ENCODE data around the gene SLC2A1.

SLC2A1 gene

GRCh38 chr1:42965378-42965777, 6.7 kb upstream of the SLC2A1 start:
- no peak for DNase-seq (ENCODE audit: low read depth)
- TF ChIP-seq, protein P1, sequence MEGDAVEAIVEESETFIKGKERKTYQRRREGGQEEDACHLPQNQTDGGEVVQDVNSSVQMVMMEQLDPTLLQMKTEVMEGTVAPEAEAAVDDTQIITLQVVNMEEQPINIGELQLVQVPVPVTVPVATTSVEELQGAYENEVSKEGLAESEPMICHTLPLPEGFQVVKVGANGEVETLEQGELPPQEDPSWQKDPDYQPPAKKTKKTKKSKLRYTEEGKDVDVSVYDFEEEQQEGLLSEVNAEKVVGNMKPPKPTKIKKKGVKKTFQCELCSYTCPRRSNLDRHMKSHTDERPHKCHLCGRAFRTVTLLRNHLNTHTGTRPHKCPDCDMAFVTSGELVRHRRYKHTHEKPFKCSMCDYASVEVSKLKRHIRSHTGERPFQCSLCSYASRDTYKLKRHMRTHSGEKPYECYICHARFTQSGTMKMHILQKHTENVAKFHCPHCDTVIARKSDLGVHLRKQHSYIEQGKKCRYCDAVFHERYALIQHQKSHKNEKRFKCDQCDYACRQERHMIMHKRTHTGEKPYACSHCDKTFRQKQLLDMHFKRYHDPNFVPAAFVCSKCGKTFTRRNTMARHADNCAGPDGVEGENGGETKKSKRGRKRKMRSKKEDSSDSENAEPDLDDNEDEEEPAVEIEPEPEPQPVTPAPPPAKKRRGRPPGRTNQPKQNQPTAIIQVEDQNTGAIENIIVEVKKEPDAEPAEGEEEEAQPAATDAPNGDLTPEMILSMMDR (IDR thresholded peaks at IDR 0.05; ENCODE audit: control insufficient read depth, extremely low read depth, insufficient read depth): no peak
- H3K4me3 ChIP-seq (ENCODE audit: low read depth, low read length): no peak overlapping the region

DNA sequence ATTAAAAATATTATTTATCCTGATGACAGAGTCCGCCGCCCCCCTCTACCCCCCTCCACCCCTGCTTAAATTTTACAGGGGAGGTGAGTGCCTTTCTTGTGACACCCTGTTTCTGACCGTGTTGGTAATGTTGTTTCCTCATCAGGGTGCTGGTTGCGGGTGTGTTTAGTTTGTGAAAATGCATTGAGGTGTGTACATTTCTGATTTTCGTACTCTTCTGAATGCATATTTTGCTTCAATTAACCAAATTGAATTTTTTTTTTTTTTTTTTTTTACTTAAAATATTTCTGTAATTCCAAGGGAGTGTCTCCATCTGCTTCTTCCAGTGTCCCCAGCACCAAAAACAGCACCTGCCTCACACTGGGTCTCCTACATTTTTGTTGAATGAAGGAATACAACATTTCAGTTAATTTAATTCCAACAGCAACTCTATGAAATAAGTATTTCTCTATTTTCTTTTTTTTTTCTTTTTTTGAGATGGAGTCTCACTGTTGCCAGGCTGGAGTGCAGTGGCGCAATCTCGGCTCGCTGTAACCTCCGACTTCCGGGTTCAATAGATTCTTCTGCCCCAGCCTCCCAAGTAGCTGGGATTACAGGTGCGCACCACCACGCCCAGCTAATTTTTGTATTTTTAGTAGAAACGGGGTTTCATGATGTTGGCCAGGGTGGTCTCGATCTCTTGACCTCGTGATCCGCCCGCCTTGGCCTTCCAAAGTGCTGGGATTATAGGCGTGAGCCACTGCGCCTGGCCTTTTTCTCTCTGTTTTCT, 5.6 kb upstream of the SLC2A1 start:
- H3K4me3 ChIP-seq (ENCODE audit: low read depth, low read length): no peak overlapping the region
- TF ChIP-seq, protein P1 (IDR thresholded peaks at IDR 0.05; ENCODE audit: control insufficient read depth, extremely low read depth, insufficient read depth): no peak
- no peak for DNase-seq (ENCODE audit: low read depth)

GRCh38 chr1:42963378-42964043, 4.8 kb upstream of the SLC2A1 start:
- no peak overlapping the region for H3K4me3 ChIP-seq (ENCODE audit: low read depth, low read length)
- TF ChIP-seq, protein P1 (IDR thresholded peaks at IDR 0.05; ENCODE audit: control insufficient read depth, extremely low read depth, insufficient read depth): no peak
- DNase-seq (ENCODE audit: low read depth): no peak

- H3K4me3 ChIP-seq (ENCODE audit: low read depth, low read length): no peak overlapping the region
- DNase-seq (ENCODE audit: low read depth): no peak
- TF ChIP-seq, protein P1 (IDR thresholded peaks at IDR 0.05; ENCODE audit: control insufficient read depth, extremely low read depth, insufficient read depth): no peak
Measured at GRCh38 chr1:42962641-42963377, 4.1 kb upstream of the SLC2A1 start.

DNA sequence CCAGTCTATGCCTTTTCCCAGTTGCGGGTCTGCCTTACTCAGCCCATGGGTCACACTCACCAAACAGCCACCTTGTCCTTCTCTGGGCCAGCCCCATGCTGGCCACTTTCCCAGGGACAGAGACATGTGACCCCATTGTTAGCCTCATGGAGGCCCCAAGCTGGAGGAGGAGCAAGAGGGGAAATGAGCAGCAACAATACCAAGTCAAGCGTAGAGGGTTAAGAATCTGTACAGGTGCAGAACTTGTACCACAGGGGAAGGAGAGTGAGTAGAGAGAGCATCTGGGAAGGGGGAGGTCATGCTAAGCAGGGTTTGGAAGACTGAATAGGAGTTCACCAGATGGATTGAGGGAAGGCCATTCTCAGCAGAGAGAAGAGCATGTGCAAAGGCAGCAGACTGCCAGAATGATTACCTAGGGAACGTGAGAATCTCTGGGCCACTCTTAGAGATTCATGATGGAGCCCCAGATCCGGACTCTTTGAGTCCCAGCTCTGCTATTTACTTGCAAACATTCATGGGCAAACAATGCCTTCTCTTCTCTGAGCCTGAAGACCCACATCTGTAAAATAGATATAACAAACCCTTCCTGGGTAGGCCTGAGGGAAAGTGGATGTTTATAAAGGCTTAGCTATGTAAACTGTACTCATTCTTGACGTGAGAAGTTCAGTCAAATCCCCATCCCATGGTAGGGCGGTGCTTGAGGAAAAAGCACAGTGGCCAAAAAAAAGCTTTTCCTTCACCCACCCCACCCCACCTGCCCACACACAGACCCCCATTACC, 2.8 kb upstream of the SLC2A1 start:
- no peak overlapping the region for H3K4me3 ChIP-seq (ENCODE audit: low read depth, low read length)
- DNase-seq (ENCODE audit: low read depth): no peak
- TF ChIP-seq, protein P1 (IDR thresholded peaks at IDR 0.05; ENCODE audit: control insufficient read depth, extremely low read depth, insufficient read depth): no peak

DNA sequence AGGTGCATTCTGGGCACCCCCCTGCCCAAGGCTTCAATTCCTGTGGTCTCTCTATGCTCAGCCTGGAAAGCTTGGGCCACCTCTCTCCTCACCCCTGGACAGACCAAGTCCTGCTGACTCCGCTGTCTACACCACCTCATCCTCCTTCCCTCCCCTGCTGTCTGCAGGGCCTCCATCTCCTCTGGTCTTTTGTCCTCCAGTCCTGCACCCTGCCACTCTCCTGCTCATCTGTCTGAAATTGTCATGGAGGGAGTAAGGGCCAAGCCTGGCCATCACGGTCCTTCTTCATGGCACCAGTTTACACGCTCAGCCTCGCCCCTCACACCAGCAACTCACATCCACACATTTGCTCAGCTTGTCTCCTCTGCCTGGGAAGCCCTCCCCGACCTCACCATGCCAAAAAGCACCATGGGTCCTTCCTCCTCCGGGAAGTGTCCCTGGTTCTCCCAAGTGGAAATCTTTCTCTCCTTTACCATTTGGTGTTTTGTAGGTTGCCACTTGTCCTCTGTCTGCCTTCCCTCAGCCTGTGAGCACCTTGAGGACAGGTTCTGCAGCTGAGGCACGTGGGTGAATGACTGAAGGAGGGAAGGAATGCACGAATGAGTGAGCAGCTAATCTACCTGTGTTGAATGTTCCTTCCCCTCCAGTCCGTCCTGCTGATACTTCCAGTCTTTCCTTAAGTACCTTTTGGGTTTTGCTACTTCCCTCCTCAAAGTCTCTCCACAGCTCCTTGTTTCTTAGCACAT, 2.1 kb upstream of the SLC2A1 start:
- H3K4me3 ChIP-seq (ENCODE audit: low read depth, low read length): no peak overlapping the region
- no peak for DNase-seq (ENCODE audit: low read depth)
- TF ChIP-seq, protein P1 (IDR thresholded peaks at IDR 0.05; ENCODE audit: control insufficient read depth, extremely low read depth, insufficient read depth): no peak
